ENCODE measurements around the gene COPS3.

Gene COPS3

DNA sequence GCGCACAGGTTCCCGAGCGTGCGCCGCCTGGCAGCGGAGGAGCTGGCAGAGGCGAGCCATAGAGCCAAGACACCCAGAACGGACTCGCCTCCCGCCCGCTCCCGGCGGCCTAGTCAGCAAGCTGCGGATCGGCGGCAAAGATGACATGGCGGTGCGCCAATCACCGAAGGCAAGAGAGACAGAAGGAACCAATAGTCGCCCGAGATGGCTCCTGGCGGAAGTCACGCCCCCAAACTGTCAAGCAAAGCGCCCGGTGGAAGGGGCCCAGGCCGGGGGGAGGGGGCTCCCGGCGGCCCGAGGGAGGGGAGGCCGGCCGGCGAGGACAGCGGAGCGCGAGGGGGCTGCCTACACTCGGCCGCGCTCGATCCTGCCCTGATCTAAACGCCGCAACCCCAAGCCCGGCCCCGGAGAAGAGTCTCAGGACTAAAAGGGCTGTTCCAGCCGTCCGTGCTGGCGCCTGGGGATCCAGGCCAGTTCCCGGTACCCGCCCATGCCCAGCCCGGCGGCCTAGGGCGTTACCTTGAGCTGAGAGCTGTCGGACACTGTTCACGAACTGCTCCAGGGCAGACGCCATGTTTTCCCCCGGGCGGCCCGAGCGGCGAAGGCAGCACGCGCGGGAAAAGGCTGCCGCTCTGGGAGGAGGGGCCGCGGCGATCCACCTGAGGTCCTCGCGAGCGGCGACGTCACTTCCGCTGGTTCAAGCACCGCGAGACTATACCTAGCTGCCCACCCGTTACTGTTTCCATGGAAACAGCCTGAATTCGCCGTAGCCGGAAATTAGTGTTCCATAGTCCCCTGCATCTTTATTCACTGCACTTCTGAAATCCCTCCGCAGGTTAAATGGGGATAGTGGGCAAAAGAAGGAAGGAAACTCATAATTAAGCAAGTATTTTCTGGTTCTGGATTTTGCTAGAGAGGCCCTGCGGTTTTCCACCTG is at the start of gene COPS3:
Gene COPS3, minus strand, starts transcription at position 634 of the 937 bp plus-strand sequence. Its CDS starts 60 bp downstream, at position 574.
- no peak for TF ChIP-seq EZH2 (IDR thresholded peaks at IDR 0.05; ENCODE audit: borderline replicate concordance, low read depth, low read length, severe bottlenecking)
- TF ChIP-seq, protein P1, sequence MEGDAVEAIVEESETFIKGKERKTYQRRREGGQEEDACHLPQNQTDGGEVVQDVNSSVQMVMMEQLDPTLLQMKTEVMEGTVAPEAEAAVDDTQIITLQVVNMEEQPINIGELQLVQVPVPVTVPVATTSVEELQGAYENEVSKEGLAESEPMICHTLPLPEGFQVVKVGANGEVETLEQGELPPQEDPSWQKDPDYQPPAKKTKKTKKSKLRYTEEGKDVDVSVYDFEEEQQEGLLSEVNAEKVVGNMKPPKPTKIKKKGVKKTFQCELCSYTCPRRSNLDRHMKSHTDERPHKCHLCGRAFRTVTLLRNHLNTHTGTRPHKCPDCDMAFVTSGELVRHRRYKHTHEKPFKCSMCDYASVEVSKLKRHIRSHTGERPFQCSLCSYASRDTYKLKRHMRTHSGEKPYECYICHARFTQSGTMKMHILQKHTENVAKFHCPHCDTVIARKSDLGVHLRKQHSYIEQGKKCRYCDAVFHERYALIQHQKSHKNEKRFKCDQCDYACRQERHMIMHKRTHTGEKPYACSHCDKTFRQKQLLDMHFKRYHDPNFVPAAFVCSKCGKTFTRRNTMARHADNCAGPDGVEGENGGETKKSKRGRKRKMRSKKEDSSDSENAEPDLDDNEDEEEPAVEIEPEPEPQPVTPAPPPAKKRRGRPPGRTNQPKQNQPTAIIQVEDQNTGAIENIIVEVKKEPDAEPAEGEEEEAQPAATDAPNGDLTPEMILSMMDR (IDR thresholded peaks at IDR 0.05; ENCODE audit: borderline replicate concordance, extremely low read depth, low read length, poor library complexity, severe bottlenecking): no peak
- Histone ChIP-seq H3K27me3 (ENCODE audit: insufficient read depth, low read length, poor library complexity) (no peaks in the 10 kb centered on the region), H3K4me3 (ENCODE audit: low read depth in 1 of 2, low read length in 2 of 2) (peak within 1 kb of the TSS; percentile 65 to 72), H3K27ac (ENCODE audit: low read length) (peak within 1 kb of the TSS; percentile 95), H3K9me3 (ENCODE audit: insufficient read depth, low read length, severe bottlenecking) (no peaks in the 10 kb centered on the region), H4K20me1 (ENCODE audit: insufficient read depth, low read length) (peaks cover 40% of the 10 kb centered on the region), H3K79me2 (ENCODE audit: insufficient read depth, low read length) (peaks cover 51% of the 10 kb centered on the region), H3K4me1 (ENCODE audit: insufficient read depth, low read length) (peaks cover 33% of the 10 kb centered on the region), H3K9ac (ENCODE audit: low read depth, low read length) (peak within 1 kb of the TSS; percentile 93), H3K4me2 (ENCODE audit: insufficient read depth, low read length) (peak within 1 kb of the TSS; percentile 97), H3K36me3 (ENCODE audit: insufficient read depth, low read length) (peaks cover 11% of the 10 kb centered on the region), H2AFZ (ENCODE audit: low read depth, low read length) (peak within 1 kb of the TSS; percentile 97)
- peak; percentile 98 for DNase-seq
- peak; percentile 95 for ATAC-seq (ENCODE audit: insufficient read depth, low read depth)

DNA sequence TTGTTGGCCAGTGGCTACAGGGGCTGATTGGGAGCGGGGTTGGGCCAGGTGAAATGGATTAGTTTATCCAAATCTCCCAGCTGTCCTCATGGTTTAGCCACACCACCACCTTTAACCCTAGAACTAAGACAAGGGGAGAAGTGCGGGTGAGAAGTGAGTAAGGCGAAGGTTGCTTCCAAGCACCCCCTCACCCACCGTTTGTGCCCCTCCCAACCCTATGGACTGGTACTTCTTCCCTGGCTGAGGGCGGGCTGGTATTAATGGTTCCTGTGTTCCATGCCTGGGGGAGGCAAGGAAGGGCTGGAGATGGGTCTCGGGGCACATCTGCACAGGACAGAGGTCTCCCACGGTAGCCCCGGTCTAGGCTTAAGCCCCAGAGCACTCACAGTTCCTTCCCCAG is 47.2 kb upstream of the COPS3 start:
- Histone ChIP-seq H3K27ac (ENCODE audit: low read length) (no peak overlapping the region), H3K4me3 (ENCODE audit: low read depth in 1 of 2, low read length in 2 of 2) (no peak overlapping the region), H3K27me3 (ENCODE audit: insufficient read depth, low read length, poor library complexity) (no peaks in the 10 kb centered on the region), H2AFZ (ENCODE audit: low read depth, low read length) (no peak overlapping the region), H3K4me2 (ENCODE audit: insufficient read depth, low read length) (no peak overlapping the region), H3K9me3 (ENCODE audit: insufficient read depth, low read length, severe bottlenecking) (no peaks in the 10 kb centered on the region), H4K20me1 (ENCODE audit: insufficient read depth, low read length) (no peaks in the 10 kb centered on the region), H3K79me2 (ENCODE audit: insufficient read depth, low read length) (no peaks in the 10 kb centered on the region), H3K36me3 (ENCODE audit: insufficient read depth, low read length) (peaks cover 9% of the 10 kb centered on the region), H3K9ac (ENCODE audit: low read depth, low read length) (no peak overlapping the region), H3K4me1 (ENCODE audit: insufficient read depth, low read length) (no peaks in the 10 kb centered on the region)
- no peak for DNase-seq
- ATAC-seq (ENCODE audit: insufficient read depth, low read depth): no peak
- TF ChIP-seq, protein P1 (IDR thresholded peaks at IDR 0.05; ENCODE audit: borderline replicate concordance, extremely low read depth, low read length, poor library complexity, severe bottlenecking): no peak
- TF ChIP-seq EZH2 (IDR thresholded peaks at IDR 0.05; ENCODE audit: borderline replicate concordance, low read depth, low read length, severe bottlenecking): no peak

DNA sequence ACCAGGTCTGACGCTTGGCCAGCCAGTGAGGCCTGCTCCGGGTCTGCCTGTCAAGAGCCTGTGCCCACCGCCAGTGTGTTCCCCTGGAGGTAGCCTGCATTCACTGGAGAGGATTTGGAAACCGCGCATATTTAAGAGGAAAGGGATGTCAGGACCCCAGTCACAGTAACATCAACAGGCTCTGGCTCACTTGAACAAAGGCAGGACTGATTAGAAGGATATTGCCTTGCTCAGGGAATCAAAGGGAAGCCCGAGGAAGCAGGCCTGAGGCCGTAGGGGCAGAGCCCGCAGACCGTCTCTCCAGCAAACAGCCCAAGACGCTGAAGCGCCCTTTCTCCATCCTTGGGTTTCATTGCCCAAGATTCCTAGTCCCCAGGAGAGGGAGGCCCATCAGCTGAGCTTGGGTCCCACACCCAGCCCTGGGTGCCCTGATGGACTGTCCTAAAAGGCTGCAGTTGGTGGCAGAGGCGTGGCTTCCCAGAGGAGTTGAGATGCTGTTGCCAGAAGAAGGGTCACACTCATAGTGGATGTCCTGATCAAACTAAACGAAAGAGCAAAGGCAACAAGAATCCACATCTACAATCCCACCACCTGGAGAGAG is 45.3 kb upstream of the COPS3 start:
- Histone ChIP-seq H3K4me2 (ENCODE audit: insufficient read depth, low read length) (no peak overlapping the region), H4K20me1 (ENCODE audit: insufficient read depth, low read length) (no peaks in the 10 kb centered on the region), H3K27ac (ENCODE audit: low read length) (no peak overlapping the region), H3K79me2 (ENCODE audit: insufficient read depth, low read length) (no peaks in the 10 kb centered on the region), H3K27me3 (ENCODE audit: insufficient read depth, low read length, poor library complexity) (no peaks in the 10 kb centered on the region), H3K36me3 (ENCODE audit: insufficient read depth, low read length) (peaks cover 9% of the 10 kb centered on the region), H3K4me1 (ENCODE audit: insufficient read depth, low read length) (no peaks in the 10 kb centered on the region), H3K4me3 (ENCODE audit: low read depth in 1 of 2, low read length in 2 of 2) (no peak overlapping the region), H3K9ac (ENCODE audit: low read depth, low read length) (no peak overlapping the region), H2AFZ (ENCODE audit: low read depth, low read length) (no peak overlapping the region), H3K9me3 (ENCODE audit: insufficient read depth, low read length, severe bottlenecking) (no peaks in the 10 kb centered on the region)
- DNase-seq: no peak
- no peak for TF ChIP-seq EZH2 (IDR thresholded peaks at IDR 0.05; ENCODE audit: borderline replicate concordance, low read depth, low read length, severe bottlenecking)
- TF ChIP-seq, protein P1 (IDR thresholded peaks at IDR 0.05; ENCODE audit: borderline replicate concordance, extremely low read depth, low read length, poor library complexity, severe bottlenecking): no peak
- ATAC-seq (ENCODE audit: insufficient read depth, low read depth): no peak

Data from DND-41 (cell line).